GM18907 (cell line): ENCODE measurements around the gene INO80E.
"Not testable (repeated sequence)": the region's sequence is repeated elsewhere in the genome, so short reads cannot be mapped to it uniquely, and the experiment has no call there.

Source experiments
- ATAC-seq: cut with Tn5 transposase; IDR thresholded peaks from one replicate; pipeline ENCODE4 v1.9.1; 2021; ENCODE audit warnings: mild to moderate bottlenecking, moderate library complexity; ENCODE audit not compliant: unreplicated experiment

The INO80E gene

DNA sequence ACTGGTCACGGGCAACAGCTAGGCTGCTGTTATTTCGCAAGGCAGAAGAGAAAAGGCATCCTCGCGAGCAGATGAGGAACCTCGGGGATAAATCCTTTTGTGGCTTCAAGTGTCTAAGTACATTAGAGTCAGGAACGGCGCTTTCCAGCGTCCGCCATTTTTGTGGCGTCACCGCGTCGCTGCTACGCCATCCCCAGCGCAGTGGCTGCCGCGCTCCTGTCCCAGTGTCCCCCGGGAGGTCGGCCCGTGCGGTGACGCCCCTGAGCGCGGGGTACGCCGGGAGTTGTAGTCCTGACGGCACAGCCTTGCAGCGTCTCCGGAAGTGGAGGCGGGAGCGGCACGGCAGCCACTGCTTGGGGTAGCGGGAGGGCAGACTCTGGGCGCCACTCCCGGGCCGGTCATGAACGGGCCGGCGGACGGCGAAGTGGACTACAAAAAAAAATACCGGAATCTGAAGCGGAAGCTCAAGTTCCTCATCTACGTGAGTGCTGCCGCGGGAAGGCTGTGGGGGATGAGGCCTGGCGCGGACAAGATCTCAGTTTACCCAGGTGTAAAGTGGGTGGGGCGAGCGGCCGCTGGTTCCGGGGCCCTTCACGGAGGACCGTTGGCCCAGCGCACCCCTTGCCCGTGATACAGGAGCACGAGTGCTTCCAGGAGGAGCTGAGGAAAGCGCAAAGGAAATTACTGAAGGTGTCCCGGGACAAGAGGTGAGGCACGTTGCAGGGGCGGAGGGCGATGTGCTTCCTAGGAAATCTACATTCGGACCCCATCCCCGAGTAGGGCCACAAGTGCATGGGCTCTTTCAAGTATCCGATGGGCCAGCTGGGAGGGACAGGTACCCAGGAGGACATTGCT, at the start of gene INO80E:
Gene INO80E (plus strand): TSS at position 331 of the 855 bp plus-strand sequence. CDS start 70 bp downstream, at position 401.
- peak; percentile 88 for ATAC-seq

- no peak for ATAC-seq
Observed at GRCh38 chr16:29947897-29948296, 48.1 kb upstream of the INO80E start.

DNA sequence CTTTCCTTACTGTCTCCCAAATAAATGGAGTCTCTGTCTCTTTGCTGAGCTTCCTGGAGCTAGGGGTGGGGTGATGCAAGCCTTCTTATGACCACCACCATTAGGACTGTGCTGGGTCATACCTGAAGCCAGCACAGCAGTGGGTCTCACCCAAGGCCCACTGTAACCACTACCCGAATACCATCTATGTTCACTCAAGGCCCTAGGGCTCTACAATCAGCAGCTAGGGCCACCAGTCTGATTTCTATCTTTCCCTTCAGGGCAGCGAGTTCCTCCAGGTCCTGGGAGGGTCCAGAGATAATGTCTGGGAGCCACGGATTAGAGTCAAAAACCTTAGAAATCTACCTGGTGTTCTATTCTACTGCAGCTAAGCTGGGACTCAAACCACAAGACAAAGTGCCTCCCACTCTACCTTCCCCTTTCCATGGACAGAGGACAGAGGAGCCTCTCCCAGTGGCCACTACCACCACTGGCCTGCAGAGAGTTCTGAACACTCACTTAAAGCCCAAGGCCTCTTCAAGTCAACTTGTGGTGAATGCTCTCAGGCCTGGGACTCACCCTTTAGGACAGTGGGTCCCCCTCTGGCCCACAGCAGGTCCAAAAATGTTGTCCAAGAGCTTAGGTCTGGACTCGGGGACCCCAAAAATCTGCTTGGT, 45.1 kb upstream of the INO80E start:
- ATAC-seq: no peak

GRCh38 chr16:29951625-29952365, 44.2 kb upstream of the INO80E start:
- ATAC-seq: no peak

GRCh38 chr16:29958756-29959155, 37.3 kb upstream of the INO80E start:
- no peak for ATAC-seq

DNA sequence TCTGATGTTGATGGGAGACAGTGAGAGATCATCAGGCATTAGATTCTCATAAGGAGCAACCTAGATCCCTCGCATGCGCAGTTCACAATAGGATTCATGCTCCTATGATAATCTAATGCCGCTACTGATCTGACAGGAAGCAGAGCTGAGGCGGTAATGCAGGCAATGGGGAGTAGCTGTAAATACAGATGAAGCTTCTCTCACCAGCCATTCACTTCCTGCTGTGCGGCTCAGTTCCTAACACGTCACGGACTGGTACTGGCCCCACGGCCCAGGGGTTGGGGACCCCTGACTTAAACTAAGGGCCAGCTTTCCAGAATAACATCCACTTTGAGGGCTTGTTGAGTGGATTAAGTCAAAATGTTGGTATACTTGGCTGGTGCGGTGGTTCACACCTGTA, 36.7 kb upstream of the INO80E start:
- no peak for ATAC-seq

GRCh38 chr16:29959821-29960220, 36.2 kb upstream of the INO80E start:
- not testable (repeated sequence) for ATAC-seq

GRCh38 chr16:29961127-29961478, 34.9 kb upstream of the INO80E start:
- no peak for ATAC-seq

- peak; percentile 86 for ATAC-seq
Observed at GRCh38 chr16:29961479-29962343, 34.3 kb upstream of the INO80E start, which contains the start of gene TMEM219. Gene TMEM219 (plus strand): TSS chr16:29962079. CDS start chr16:29963144, 1,065 bp downstream.

DNA sequence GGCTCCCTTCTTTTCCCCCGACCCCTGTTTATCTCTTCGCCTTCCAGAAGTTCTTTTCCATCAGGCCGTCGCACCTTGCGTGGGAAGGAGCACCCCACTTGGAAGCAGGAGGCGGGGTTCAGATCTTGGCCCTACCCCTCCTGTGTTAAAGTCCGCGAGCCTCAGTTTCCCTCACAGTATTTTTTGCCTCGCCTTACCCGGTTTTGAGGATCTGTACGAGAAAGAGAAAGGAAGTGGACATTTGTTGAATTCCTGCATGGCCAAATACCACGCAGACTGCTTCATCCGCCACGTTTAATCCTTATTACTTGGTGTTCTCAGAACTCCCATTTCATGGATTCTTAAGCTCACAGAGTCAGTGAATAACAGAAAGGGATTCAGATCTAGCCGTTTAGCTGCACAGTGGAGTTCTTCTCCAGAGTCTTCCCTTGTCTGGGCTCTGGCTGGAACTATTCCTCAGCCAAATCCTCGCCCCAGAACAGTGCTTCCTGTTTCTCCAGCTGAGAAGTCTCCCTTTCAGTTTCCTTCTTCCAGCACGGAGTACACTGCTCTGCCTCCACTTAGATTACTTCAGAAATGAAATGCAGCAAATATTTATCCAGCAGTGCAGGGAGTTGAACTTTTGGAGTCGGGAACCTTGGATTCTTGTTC, 33.6 kb upstream of the INO80E start:
- no peak for ATAC-seq

- no peak for ATAC-seq
Observed at GRCh38 chr16:29963021-29963743, 32.9 kb upstream of the INO80E start.

DNA sequence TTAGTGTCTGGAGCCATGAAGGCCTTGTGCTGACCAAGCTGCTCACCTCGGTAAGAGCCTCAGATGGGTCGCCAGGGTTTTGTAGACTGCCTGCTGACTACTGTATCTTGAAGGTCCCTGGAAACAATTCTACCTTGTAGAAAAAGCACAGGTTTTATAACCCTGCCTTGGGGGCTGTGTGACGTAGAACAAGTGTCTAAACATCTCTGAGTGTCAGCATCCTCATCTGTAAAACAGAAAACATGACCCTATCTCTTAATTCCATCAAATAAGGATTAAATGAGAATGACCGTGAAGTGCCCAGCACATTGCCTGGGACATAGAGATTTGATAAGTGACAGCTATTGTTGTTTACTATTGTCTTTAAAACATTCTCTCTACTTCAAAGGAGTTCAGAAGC, 27.8 kb upstream of the INO80E start:
- no peak for ATAC-seq

GRCh38 chr16:29971304-29971703, 24.7 kb upstream of the INO80E start:
- ATAC-seq: no peak

GRCh38 chr16:29972500-29972899, 23.5 kb upstream of the INO80E start:
- ATAC-seq: no peak

- no peak for ATAC-seq
Observed at GRCh38 chr16:29972992-29973383, 23.1 kb upstream of the INO80E start.

DNA sequence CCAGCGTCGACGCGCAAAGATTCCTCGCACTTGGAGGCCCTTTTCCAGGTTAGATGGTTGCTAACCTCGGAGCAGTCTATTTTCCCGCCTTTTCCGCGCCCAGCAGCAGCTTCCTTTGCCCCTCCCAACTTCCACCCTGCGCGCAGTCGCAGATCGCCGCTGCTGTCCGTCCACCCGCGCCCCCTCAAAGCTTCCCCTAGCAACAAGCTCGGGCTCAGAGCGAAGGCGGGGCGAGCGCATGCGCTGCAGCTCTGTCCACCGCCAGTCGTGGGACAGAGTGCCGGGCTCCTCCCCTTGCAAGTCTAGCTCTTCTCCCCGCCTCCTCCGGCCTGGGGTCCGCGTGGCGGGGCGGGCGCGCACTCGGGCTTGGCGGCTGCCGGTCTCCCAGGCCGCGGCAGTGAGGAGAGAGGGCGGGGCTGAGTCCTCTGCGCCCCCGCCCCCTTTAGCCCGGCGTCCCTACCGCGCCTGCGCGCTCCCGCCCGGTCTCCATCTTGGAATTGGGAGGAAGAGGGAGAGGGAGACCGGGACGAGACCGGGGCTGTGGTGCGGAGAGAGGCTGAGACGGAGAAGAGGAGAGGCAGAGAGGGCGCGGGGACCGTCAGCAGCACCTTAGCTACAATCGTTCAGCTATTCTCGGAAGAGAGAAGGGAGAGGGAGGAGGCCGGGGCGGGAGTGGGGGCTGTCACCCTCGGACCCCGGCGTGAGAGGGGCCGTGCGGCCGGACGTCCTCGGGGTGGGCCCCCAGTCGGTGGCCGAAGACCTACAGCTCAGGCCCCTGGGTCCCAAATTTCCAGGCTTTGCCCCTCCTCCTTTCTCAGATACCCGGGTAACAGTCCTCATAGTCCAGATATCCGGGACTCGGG, 22.4 kb upstream of the INO80E start, which contains the start of gene TAOK2:
Gene TAOK2 (plus strand): TSS at position 485 of the 863 bp plus-strand sequence. CDS start 3,905 bp downstream, outside the sequence.
- peak; percentile 83 for ATAC-seq

- peak; percentile 3 for ATAC-seq
Observed at GRCh38 chr16:29974291-29975133, 21.5 kb upstream of the INO80E start.
